Epithelial cell of prostate (primary cell): ENCODE data around the gene S100A4.
"Not testable (repeated sequence)": the region's sequence is repeated elsewhere in the genome, so short reads cannot be mapped to it uniquely, and the experiment has no call there.

Experiments used
- DNase-seq: peaks from one replicate; pipeline ENCODE4 v3.0.0-alpha.2; 2011; ENCODE audit warnings: low read depth, low spot score
- H3K27ac ChIP-seq: fragments of 450-650 bp; 2 replicates; pipeline ENCODE4 v1.5.1; 2017; ENCODE audit warnings: mild to moderate bottlenecking

The S100A4 gene

DNA sequence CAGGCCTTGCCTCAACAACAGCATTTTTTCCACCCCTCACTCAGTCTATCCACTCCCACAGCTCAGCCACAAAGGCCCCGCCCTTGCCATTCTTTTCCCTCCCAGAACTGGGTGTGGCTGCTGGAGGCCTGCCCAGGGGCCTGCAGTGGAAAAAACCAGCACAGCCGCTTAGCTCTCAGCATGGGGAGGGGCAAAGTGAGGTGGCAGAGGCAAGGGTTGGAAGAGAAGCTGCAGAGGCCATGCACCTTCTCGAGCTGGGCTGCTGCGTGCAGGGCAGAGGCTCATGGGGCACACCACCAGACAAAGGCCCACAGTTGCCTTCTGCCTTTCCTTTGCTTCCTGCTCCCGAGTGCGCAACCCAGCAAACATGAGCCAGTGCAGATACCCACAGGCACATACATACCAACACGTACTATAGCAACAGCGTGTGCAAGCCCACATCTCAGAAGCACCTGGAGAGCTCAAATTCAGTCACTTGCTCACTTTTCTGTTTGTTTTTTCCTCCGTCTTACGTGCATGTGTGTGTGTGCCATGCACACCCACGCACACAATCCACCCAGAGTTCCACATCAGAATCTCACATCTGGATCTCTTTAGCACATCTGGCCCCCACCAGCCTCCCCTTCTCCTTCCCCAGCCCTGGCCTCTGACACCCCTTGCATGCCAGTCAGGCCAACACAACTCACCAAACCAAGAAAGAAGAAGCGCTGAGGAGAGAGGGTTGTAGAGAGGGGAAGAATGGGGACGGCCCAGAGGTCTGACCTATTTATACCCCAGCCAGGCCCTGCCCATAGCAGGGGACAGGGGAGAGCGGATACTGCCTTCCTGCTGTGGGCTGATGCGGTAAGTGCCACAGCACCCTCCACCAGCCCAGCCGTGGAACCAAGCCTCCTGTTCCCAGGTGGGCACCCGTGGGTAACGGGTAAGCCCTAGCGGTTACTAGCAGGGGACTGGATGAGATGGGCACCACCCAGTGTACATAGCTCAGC lies at the start of gene S100A4:
Gene S100A4 (minus strand): TSS at position 740 of the 989 bp plus-strand sequence. CDS start 1,012 bp downstream, outside the sequence.
- H3K27ac ChIP-seq: peak within 1 kb of the TSS; percentile 61
- DNase-seq: no peak

DNA sequence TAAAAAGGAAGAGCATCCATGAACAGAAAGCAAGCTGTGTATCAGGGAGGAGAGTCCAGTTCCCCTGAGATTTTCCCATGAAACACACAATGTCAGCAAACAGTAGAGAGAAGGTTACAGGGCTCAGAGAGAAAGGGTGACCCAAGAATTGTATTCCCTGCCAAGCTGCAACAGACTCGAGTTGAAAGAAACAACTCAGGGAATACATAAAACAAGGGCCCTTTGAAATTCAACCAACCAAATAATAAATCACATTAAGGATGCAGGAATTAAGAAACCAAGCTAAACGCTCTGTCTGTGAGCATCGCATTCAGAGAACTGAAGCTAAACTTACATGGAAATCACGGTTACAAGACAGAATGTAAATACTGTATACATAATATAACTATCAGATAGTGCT lies 47.1 kb upstream of the S100A4 start:
- DNase-seq: no peak
- no peak overlapping the region for H3K27ac ChIP-seq

- no peak for DNase-seq
- H3K27ac ChIP-seq: no peak overlapping the region
Measured at GRCh38 chr1:153588482-153588881, 42.9 kb upstream of the S100A4 start.

GRCh38 chr1:153588033-153588432 lies 42.4 kb upstream of the S100A4 start:
- H3K27ac ChIP-seq, DNase-seq: not testable (repeated sequence)

GRCh38 chr1:153587314-153587713 lies 41.7 kb upstream of the S100A4 start:
- H3K27ac ChIP-seq: no peak overlapping the region
- DNase-seq: no peak

DNA sequence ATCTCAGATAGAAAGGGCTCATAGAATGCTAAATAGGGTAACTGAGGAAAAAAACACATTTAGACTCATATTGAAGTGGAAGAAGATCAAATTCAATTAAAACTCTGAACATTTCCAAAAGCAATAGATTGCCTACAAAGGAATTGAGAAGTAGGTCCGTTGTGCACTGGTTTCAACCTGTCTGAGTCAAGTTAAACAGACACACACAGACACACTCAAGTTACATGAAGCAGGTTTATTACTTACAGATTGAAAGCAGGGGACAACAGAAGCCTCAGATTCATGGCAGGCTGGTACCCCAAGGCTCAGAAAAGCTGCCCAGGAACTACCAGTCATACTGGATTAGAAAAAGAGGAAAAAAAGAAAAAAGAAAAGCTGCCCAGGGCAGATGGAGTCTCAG lies 40.7 kb upstream of the S100A4 start:
- H3K27ac ChIP-seq: no peak overlapping the region
- DNase-seq: no peak

DNA sequence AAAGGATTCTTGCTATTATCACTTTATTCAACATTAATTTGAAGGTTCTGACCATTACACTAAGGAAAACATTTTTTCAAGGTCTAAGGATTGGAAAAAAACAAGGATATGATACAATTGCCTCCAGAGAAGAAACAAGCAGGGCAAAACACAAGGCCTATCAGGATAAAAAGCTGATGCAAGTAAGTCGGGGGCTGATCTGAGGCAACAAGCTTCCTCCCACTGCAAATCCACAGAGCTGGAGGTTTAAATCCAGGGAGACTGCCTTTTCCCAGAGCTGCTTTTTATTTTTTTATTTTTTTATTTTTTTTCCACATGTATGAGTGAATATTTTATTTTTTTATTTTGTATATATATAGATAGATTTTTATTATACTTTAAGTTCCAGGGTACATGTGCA lies 39.4 kb upstream of the S100A4 start:
- no peak overlapping the region for H3K27ac ChIP-seq
- no peak for DNase-seq

DNA sequence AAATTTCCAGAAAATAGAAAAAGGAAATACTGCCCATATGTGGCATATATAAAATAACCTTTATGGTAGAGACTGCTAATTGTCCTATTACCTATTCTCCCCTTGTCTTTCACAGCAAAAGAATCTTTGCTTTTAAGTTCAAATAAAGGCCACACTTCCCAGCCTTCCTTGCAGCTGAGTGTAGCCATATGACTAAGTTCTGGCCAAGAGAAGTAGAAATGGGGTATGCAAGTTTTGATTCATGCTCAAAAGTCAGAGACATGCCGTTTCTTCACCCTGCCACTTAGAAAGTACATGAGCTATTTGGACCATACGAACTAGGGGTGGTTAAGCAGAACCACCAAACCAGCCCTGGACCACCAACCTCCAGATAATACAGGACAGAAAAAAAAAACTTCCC lies 38.4 kb upstream of the S100A4 start:
- no peak overlapping the region for H3K27ac ChIP-seq
- DNase-seq: no peak

DNA sequence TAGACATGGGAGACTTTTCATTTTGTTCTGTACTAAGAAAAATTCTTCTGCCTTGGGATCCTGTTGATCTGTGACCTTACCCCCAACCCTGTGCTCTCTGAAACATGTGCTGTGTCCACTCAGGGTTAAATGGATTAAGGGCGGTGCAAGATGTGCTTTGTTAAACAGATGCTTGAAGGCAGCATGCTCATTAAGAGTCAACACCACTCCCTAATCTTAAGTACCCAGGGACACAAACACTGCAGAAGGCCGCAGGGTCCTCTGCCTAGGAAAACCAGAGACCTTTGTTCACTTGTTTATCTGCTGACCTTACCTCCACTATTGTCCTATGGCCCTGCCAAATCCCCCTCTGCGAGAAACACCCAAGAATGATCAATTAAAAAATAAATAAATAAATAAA lies 37.9 kb upstream of the S100A4 start:
- not testable (repeated sequence) for H3K27ac ChIP-seq, DNase-seq

- not testable (repeated sequence) for DNase-seq, H3K27ac ChIP-seq
Measured at GRCh38 chr1:153582836-153583235, 37.2 kb upstream of the S100A4 start.

GRCh38 chr1:153578936-153579335 lies 33.3 kb upstream of the S100A4 start:
- no peak overlapping the region for H3K27ac ChIP-seq
- no peak for DNase-seq

DNA sequence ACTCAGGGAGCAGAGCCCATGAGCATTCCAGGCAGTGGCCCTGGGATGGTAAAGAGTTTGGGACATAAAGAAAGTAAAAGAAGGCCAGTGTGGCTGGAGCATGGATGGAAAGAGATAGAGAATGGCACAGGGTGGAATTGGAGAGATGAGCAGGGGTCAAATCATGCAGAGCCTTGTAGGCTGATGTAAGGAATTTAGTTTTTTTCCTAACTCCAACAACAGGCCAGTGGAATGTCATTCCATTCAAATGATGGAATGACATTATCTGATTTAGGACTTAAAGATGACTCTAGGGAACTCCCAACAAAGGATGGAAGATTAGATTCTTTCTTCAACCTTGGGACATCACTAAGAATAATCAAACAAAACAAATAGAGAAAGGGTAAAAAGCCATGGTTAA lies 32.9 kb upstream of the S100A4 start:
- DNase-seq: no peak
- H3K27ac ChIP-seq: no peak overlapping the region

DNA sequence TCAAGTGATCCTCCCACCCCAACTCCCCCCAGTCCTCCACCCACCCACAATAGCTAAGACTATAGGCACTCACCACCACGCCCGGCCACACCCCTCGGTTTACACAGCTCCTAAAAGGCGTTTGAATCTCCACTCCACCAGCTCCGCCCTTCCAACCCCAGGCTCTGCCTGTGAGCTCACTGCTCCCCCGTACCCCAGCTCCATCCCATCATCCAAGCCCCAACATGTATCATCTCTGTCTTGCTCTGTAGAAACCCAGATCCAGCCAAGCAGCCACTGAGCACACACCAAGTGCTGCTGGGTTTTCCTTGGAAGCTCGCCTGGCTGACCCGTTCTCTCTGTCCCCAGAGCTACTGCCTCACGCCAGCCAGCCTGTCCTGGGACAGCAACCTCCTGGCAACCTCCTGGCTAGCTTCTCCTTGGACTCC lies 32.0 kb upstream of the S100A4 start:
- no peak for DNase-seq

DNA sequence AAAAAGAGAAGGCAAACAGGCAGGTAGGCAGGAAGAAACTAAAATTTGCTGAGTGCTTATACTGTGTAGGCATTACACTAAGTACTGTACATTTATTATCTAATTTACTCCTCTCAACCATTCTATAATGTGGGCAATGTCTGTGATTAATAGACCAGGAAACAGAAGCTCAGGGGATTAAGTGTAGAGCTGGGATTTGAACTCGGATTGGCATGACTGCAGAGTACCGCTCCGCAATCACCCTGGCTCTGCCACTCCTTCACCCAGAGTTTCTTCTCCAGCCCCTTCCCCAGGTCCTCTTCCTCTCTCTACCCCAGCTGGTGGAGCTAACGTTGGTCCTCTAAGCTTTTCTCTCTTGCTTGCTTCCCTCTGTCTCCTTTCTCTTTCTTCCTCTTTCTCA lies 31.5 kb upstream of the S100A4 start:
- no peak overlapping the region for H3K27ac ChIP-seq
- no peak for DNase-seq

More for the DNA sequence above, 32.0 kb upstream of the S100A4 start:
- no peak overlapping the region for H3K27ac ChIP-seq

- not testable (repeated sequence) for H3K27ac ChIP-seq, DNase-seq
Measured at GRCh38 chr1:153575497-153575896, 29.9 kb upstream of the S100A4 start.

DNA sequence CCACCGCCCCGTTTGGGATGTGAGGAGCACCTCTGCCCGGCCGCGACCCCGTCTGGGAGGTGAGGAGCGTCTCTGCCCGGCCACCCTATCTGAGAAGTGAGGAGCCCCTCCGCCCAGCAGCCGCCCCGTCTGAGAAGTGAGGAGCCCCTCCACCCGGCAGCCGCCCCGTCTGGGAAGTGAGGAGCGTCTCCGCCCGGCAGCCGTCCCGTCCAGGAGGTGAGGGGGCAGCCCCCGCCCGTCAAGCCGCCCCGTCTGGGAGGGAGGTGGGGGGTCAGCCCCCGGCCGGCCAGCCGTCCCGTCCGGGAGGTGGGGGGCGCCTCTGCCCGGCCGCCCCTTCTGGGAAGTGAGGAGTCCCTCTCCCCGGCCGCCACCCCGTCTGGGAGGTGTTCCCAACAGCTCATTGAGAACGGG lies 29.5 kb upstream of the S100A4 start:
- not testable (repeated sequence) for DNase-seq

GRCh38 chr1:153573351-153573750 lies 27.7 kb upstream of the S100A4 start:
- DNase-seq: no peak
- H3K27ac ChIP-seq: peak overlapping the region; percentile 95

More for the DNA sequence above, 29.5 kb upstream of the S100A4 start:
- not testable (repeated sequence) for H3K27ac ChIP-seq

- DNase-seq: peak; percentile 77
- H3K27ac ChIP-seq: peak overlapping the region; percentile 95
Measured at GRCh38 chr1:153572569-153573015, 27.0 kb upstream of the S100A4 start.

- H3K27ac ChIP-seq: peak overlapping the region; percentile 95
- DNase-seq: no peak
Measured at GRCh38 chr1:153571706-153572105, 26.1 kb upstream of the S100A4 start.

- no peak for DNase-seq
- no peak overlapping the region for H3K27ac ChIP-seq
Measured at GRCh38 chr1:153570874-153571273, 25.3 kb upstream of the S100A4 start.

GRCh38 chr1:153569465-153569864 lies 23.9 kb upstream of the S100A4 start:
- DNase-seq: no peak
- peak overlapping the region; percentile 100 for H3K27ac ChIP-seq
